ENCODE data around the gene GLI3. TPM values are rescaled to one million over a fixed set of nuclear protein-coding genes. Genes with fewer than 3 reads are reported as not detected.

Gene GLI3
- total RNA-seq, 1 donor from 2014 or later: 32.0 TPM

DNA sequence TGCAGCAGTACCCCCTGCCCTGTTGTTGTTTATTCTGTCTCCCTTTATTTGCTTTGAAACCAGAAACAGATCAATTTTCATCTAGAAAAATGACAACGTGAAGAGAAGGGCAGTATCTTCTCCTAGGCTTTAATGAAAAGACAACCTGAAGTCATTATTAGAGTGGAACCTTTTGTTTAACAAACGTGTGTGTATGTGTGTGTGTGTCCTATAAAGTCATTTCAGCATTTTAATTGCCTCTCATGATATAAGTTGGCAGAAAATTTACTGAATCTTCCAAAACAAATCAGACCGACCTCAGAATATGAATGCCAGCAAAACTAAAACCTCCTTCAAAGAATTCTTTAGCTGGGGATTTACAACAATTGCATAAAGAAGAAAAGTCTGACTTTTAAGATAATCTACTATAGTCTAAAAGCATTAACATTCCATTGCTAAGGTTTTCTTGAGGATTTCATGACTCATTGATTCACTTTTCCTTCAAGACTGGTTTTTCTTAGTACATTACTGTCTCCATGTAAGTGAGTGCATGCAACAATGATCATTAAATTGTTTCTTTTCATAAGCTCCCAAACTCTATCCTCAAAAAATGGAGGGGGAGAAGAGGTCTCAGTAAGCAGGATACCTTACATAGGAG is 3.2 kb downstream of the GLI3 start:
- Histone ChIP-seq H4K20me1 (ENCODE audit: low read depth) (peaks cover 71% of the 10 kb centered on the region), H3K9me3 (ENCODE audit: low read depth) (no peaks in the 10 kb centered on the region), H2AFZ (replicated peaks) (no peak overlapping the region), H3K27me3 (no peaks in the 10 kb centered on the region), H3K4me1 (peaks cover 66% of the 10 kb centered on the region), H3K27ac (peak overlapping the region; percentile 34), H3K9ac (no peak overlapping the region), H3K4me3 (peak overlapping the region; percentile 99), H3K79me2 (ENCODE audit: low read depth) (peaks cover 80% of the 10 kb centered on the region), H3F3A (ENCODE audit: low read depth) (peaks cover 68% of the 10 kb centered on the region), H3K36me3 (no peaks in the 10 kb centered on the region), H3K4me2 (peak overlapping the region; percentile 86)
- peaks cover 61% of the 10 kb centered on the region for H3K4me1 Mint-ChIP-seq
- TF ChIP-seq EZH2phosphoT487 (IDR thresholded peaks at IDR 0.05): no peak
- TF ChIP-seq CTCF (IDR thresholded peaks at IDR 0.05): no peak
- peak overlapping the region; percentile 99 for H3K4me3 Mint-ChIP-seq
- H3K27me3 Mint-ChIP-seq (ENCODE audit: insufficient read depth, low read depth): peaks cover 5% of the 10 kb centered on the region
- H3K27ac Mint-ChIP-seq: peak overlapping the region; percentile 98
- DNase-seq (ENCODE audit: low spot score): peak; percentile 34
- H3K36me3 Mint-ChIP-seq: peaks cover 8% of the 10 kb centered on the region
- H3K9me3 Mint-ChIP-seq: no peaks in the 10 kb centered on the region

GRCh38 chr7:42233171-42233570 is 3.8 kb downstream of the GLI3 start:
- Histone ChIP-seq H2AFZ (replicated peaks) (no peak overlapping the region), H3K27ac (peak overlapping the region; percentile 34), H3K4me1 (peaks cover 66% of the 10 kb centered on the region), H3K36me3 (no peaks in the 10 kb centered on the region), H3K9ac (no peak overlapping the region), H3K27me3 (no peaks in the 10 kb centered on the region), H4K20me1 (ENCODE audit: low read depth) (peaks cover 76% of the 10 kb centered on the region), H3K4me2 (peak overlapping the region; percentile 86), H3K4me3 (peak overlapping the region; percentile 99), H3K9me3 (ENCODE audit: low read depth) (no peaks in the 10 kb centered on the region), H3F3A (ENCODE audit: low read depth) (peaks cover 68% of the 10 kb centered on the region), H3K79me2 (ENCODE audit: low read depth) (peaks cover 87% of the 10 kb centered on the region)
- H3K4me1 Mint-ChIP-seq: peaks cover 61% of the 10 kb centered on the region
- TF ChIP-seq EZH2phosphoT487 (IDR thresholded peaks at IDR 0.05) (no peak), CTCF (IDR thresholded peaks at IDR 0.05) (no peak), EZH2 (IDR thresholded peaks at IDR 0.05) (no peak)
- DNase-seq (ENCODE audit: low spot score): peak; percentile 34
- H3K36me3 Mint-ChIP-seq: peaks cover 8% of the 10 kb centered on the region
- peak overlapping the region; percentile 98 for H3K27ac Mint-ChIP-seq
- peaks cover 2% of the 10 kb centered on the region for H3K27me3 Mint-ChIP-seq (ENCODE audit: insufficient read depth, low read depth)
- no peaks in the 10 kb centered on the region for H3K9me3 Mint-ChIP-seq
- H3K4me3 Mint-ChIP-seq: peak overlapping the region; percentile 99

DNA sequence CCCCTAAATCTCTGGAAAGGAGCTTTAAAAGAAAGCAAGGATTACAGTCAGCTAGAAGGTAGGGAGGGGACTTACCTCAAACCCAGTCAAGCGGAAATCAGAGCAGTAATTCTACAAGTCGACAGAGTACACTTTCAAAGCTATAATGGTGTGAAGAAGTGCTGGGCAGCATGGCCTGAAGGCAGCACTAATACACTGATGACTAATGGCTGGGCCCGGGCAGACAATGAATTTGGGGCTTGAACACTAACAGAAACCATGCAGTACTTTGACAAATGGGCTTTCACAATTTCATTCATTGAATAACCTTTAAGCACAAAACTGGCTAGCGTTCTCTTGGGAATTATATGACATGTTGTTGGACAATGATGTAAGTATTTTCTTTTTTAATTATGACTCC is 4.7 kb downstream of the GLI3 start:
- peaks cover 71% of the 10 kb centered on the region for H3F3A ChIP-seq (ENCODE audit: low read depth)
- H3K4me1 ChIP-seq: peaks cover 74% of the 10 kb centered on the region
- H3K27me3 Mint-ChIP-seq (ENCODE audit: insufficient read depth, low read depth): no peaks in the 10 kb centered on the region
- H3K36me3 ChIP-seq: no peaks in the 10 kb centered on the region
- no peak overlapping the region for H2AFZ ChIP-seq (replicated peaks)
- peak overlapping the region; percentile 99 for H3K4me3 Mint-ChIP-seq
- H3K4me3 ChIP-seq: peak overlapping the region; percentile 99
- DNase-seq (ENCODE audit: low spot score): peak; percentile 83
- TF ChIP-seq EZH2phosphoT487 (IDR thresholded peaks at IDR 0.05): no peak
- no peak for TF ChIP-seq CTCF (IDR thresholded peaks at IDR 0.05)
- H3K4me2 ChIP-seq: peak overlapping the region; percentile 86
- H3K27ac ChIP-seq: peak overlapping the region; percentile 34
- peaks cover 67% of the 10 kb centered on the region for H3K4me1 Mint-ChIP-seq
- no peaks in the 10 kb centered on the region for H3K9me3 Mint-ChIP-seq
- no peak overlapping the region for H3K9ac ChIP-seq
- H3K27me3 ChIP-seq: no peaks in the 10 kb centered on the region
- H3K27ac Mint-ChIP-seq: peak overlapping the region; percentile 86
- no peaks in the 10 kb centered on the region for H3K9me3 ChIP-seq (ENCODE audit: low read depth)
- peaks cover 8% of the 10 kb centered on the region for H3K36me3 Mint-ChIP-seq
- peaks cover 96% of the 10 kb centered on the region for H3K79me2 ChIP-seq (ENCODE audit: low read depth)
- H4K20me1 ChIP-seq (ENCODE audit: low read depth): peaks cover 79% of the 10 kb centered on the region

All from neural progenitor cell (in vitro differentiated cells).